Rectal smooth muscle tissue (tissue), 1 donor: ENCODE measurements around the gene CGA.

Experiments used
- H3K27ac ChIP-seq: one replicate; pipeline ENCODE4 v1.7.0; 2013; ENCODE audit warnings: low read depth, low read length, inconsistent platforms
- H3K27me3 ChIP-seq: one replicate; pipeline ENCODE4 v1.7.0; 2013; ENCODE audit warnings: low read length; ENCODE audit not compliant: control insufficient read depth, insufficient read depth
- H3K36me3 ChIP-seq: one replicate; pipeline ENCODE4 v1.7.0; 2013; ENCODE audit warnings: low read length; ENCODE audit not compliant: control insufficient read depth, insufficient read depth
- H3K4me1 ChIP-seq: one replicate; pipeline ENCODE4 v1.7.0; 2013; ENCODE audit warnings: low read length; ENCODE audit not compliant: control insufficient read depth, insufficient read depth
- H3K4me3 ChIP-seq: one replicate; pipeline ENCODE4 v1.7.0; 2013; ENCODE audit warnings: low read length
- H3K9ac ChIP-seq: one replicate; pipeline ENCODE4 v1.7.0; 2013; ENCODE audit warnings: low read length

The CGA gene

GRCh38 chr6:87104667-87105066, 9.8 kb upstream of the CGA start:
- H3K27me3 ChIP-seq, result no peaks in the 10 kb centered on the region
- H3K9ac ChIP-seq, result no peak overlapping the region
- H3K27ac ChIP-seq, result no peak overlapping the region
- no peaks in the 10 kb centered on the region for H3K36me3 ChIP-seq
- H3K4me1 ChIP-seq, result no peaks in the 10 kb centered on the region
- H3K4me3 ChIP-seq, result no peak overlapping the region

- Histone ChIP-seq H3K4me1 (no peaks in the 10 kb centered on the region), H3K9ac (no peak overlapping the region), H3K27me3 (no peaks in the 10 kb centered on the region), H3K36me3 (no peaks in the 10 kb centered on the region), H3K27ac (no peak overlapping the region), H3K4me3 (no peak overlapping the region)
Observed at GRCh38 chr6:87103977-87104601, 9.2 kb upstream of the CGA start.

GRCh38 chr6:87102151-87102621, 7.3 kb upstream of the CGA start:
- H3K27ac ChIP-seq, result no peak overlapping the region
- H3K36me3 ChIP-seq, result no peaks in the 10 kb centered on the region
- H3K4me1 ChIP-seq, result no peaks in the 10 kb centered on the region
- no peaks in the 10 kb centered on the region for H3K27me3 ChIP-seq
- no peak overlapping the region for H3K4me3 ChIP-seq
- no peak overlapping the region for H3K9ac ChIP-seq

GRCh38 chr6:87101067-87101466, 6.2 kb upstream of the CGA start:
- no peaks in the 10 kb centered on the region for H3K36me3 ChIP-seq
- no peaks in the 10 kb centered on the region for H3K27me3 ChIP-seq
- H3K4me3 ChIP-seq, result no peak overlapping the region
- H3K9ac ChIP-seq, result no peak overlapping the region
- no peak overlapping the region for H3K27ac ChIP-seq
- H3K4me1 ChIP-seq, result no peaks in the 10 kb centered on the region

- H3K27me3 ChIP-seq, result no peaks in the 10 kb centered on the region
- H3K4me3 ChIP-seq, result no peak overlapping the region
- no peaks in the 10 kb centered on the region for H3K4me1 ChIP-seq
- H3K9ac ChIP-seq, result no peak overlapping the region
- H3K27ac ChIP-seq, result no peak overlapping the region
- no peaks in the 10 kb centered on the region for H3K36me3 ChIP-seq
Observed at GRCh38 chr6:87100216-87100615, 5.3 kb upstream of the CGA start.

GRCh38 chr6:87099472-87099871, 4.6 kb upstream of the CGA start:
- H3K27ac ChIP-seq, result no peak overlapping the region

GRCh38 chr6:87094576-87094975, 330 bp downstream of the CGA start:
- H3K4me1 ChIP-seq, result no peaks in the 10 kb centered on the region
- no peak overlapping the region for H3K9ac ChIP-seq
- H3K27ac ChIP-seq, result no peak overlapping the region
- H3K36me3 ChIP-seq, result no peaks in the 10 kb centered on the region
- no peaks in the 10 kb centered on the region for H3K27me3 ChIP-seq
- no peak overlapping the region for H3K4me3 ChIP-seq

More at GRCh38 chr6:87099472-87099871, 4.6 kb upstream of the CGA start:
- no peak overlapping the region for H3K4me3 ChIP-seq
- H3K4me1 ChIP-seq, result no peaks in the 10 kb centered on the region
- no peaks in the 10 kb centered on the region for H3K36me3 ChIP-seq
- no peaks in the 10 kb centered on the region for H3K27me3 ChIP-seq
- H3K9ac ChIP-seq, result no peak overlapping the region

GRCh38 chr6:87093651-87094050, 1.3 kb downstream of the CGA start:
- Histone ChIP-seq H3K4me1 (no peaks in the 10 kb centered on the region), H3K27ac (no peak overlapping the region), H3K36me3 (no peaks in the 10 kb centered on the region), H3K27me3 (no peaks in the 10 kb centered on the region), H3K4me3 (no peak overlapping the region), H3K9ac (no peak overlapping the region)

- Histone ChIP-seq H3K9ac (no peak overlapping the region), H3K27me3 (no peaks in the 10 kb centered on the region), H3K4me3 (no peak overlapping the region), H3K4me1 (no peaks in the 10 kb centered on the region), H3K27ac (no peak overlapping the region), H3K36me3 (no peaks in the 10 kb centered on the region)
Observed at GRCh38 chr6:87093199-87093598, 1.7 kb downstream of the CGA start.

- H3K36me3 ChIP-seq, result no peaks in the 10 kb centered on the region
- no peaks in the 10 kb centered on the region for H3K27me3 ChIP-seq
- no peak overlapping the region for H3K4me3 ChIP-seq
- H3K27ac ChIP-seq, result no peak overlapping the region
- no peak overlapping the region for H3K9ac ChIP-seq
- no peaks in the 10 kb centered on the region for H3K4me1 ChIP-seq
Observed at GRCh38 chr6:87092435-87092834, 2.5 kb downstream of the CGA start.

GRCh38 chr6:87089135-87089534, 5.8 kb downstream of the CGA start:
- H3K4me1 ChIP-seq, result no peaks in the 10 kb centered on the region
- no peaks in the 10 kb centered on the region for H3K27me3 ChIP-seq

GRCh38 chr6:87088076-87088475, 6.8 kb downstream of the CGA start:
- Histone ChIP-seq H3K4me1 (no peaks in the 10 kb centered on the region), H3K36me3 (no peaks in the 10 kb centered on the region), H3K9ac (no peak overlapping the region), H3K27me3 (no peaks in the 10 kb centered on the region), H3K4me3 (no peak overlapping the region), H3K27ac (no peak overlapping the region)

More at GRCh38 chr6:87089135-87089534, 5.8 kb downstream of the CGA start:
- H3K4me3 ChIP-seq, result no peak overlapping the region
- no peak overlapping the region for H3K27ac ChIP-seq
- H3K36me3 ChIP-seq, result no peaks in the 10 kb centered on the region
- H3K9ac ChIP-seq, result no peak overlapping the region

GRCh38 chr6:87082160-87082721, 12.7 kb downstream of the CGA start:
- Histone ChIP-seq H3K36me3 (no peaks in the 10 kb centered on the region), H3K27me3 (no peaks in the 10 kb centered on the region), H3K9ac (no peak overlapping the region), H3K4me3 (no peak overlapping the region), H3K4me1 (no peaks in the 10 kb centered on the region), H3K27ac (no peak overlapping the region)
